ENCODE data around the gene FAM193B.
A peak's percentile ranks its signal among the peaks of the same experiment; 100 is the strongest.

FAM193B gene

GRCh38 chr5:177471610-177472356 is 82.6 kb downstream of the FAM193B start:
- TF ChIP-seq CTCF (conservative IDR thresholded peaks at IDR 0.05; ENCODE audit: control insufficient read depth, insufficient read depth, low read depth, low read length) = no peak
- peak; percentile 94 for DNase-seq (ENCODE audit: low read depth)
- peak overlapping the region; percentile 75 for H3K4me3 ChIP-seq (ENCODE audit: control insufficient read depth, low read depth, low read length)

GRCh38 chr5:177470759-177471536 is 83.4 kb downstream of the FAM193B start:
- peak overlapping the region; percentile 75 for H3K4me3 ChIP-seq (ENCODE audit: control insufficient read depth, low read depth, low read length)
- peak; percentile 78 for DNase-seq (ENCODE audit: low read depth)
- TF ChIP-seq CTCF (conservative IDR thresholded peaks at IDR 0.05; ENCODE audit: control insufficient read depth, insufficient read depth, low read depth, low read length) = peak; percentile 30

Data from fibroblast of mammary gland (primary cell).